KMS-11 (cell line): ENCODE measurements around the gene MKX.

Experiments
- H2AFZ ChIP-seq: fragments of 200-600 bp; sonication (generic); 2 replicates; pipeline ENCODE4 v1.6.1; 2016; ENCODE audit warnings: antibody characterized with exemption, mixed run types, low read depth
- H3K27ac ChIP-seq: fragments of 200-600 bp; sonication (generic); 2 replicates; pipeline ENCODE4 v1.6.1; 2016; ENCODE audit warnings: mild to moderate bottlenecking, mixed run types
- H3K27me3 ChIP-seq: fragments of 200-600 bp; sonication (generic); 2 replicates; pipeline ENCODE4 v1.6.1; 2017; ENCODE audit warnings: mild to moderate bottlenecking, low read depth, mixed run types, moderate library complexity; ENCODE audit not compliant: insufficient read depth
- H3K36me3 ChIP-seq: fragments of 200-600 bp; sonication (generic); 2 replicates; pipeline ENCODE4 v1.6.1; 2017; ENCODE audit warnings: mild to moderate bottlenecking, mixed run types; ENCODE audit not compliant: insufficient read depth
- H3K4me1 ChIP-seq: fragments of 200-600 bp; sonication (generic); 2 replicates; pipeline ENCODE4 v1.6.1; 2016; ENCODE audit warnings: mild to moderate bottlenecking, low read depth, mixed run types; ENCODE audit not compliant: poor library complexity, severe bottlenecking
- H3K4me2 ChIP-seq: fragments of 200-600 bp; sonication (generic); 2 replicates; pipeline ENCODE4 v1.7.0; 2016; ENCODE audit warnings: mild to moderate bottlenecking, mixed run types
- H3K4me3 ChIP-seq: fragments of 200-600 bp; sonication (generic); IDR thresholded peaks from 2 replicates; pipeline ENCODE4 v1.6.1; 2017; ENCODE audit warnings: low read depth, low read length, mixed read lengths; ENCODE audit not compliant: insufficient read depth
- H3K79me2 ChIP-seq: fragments of 200-600 bp; sonication (generic); 2 replicates; pipeline ENCODE4 v1.6.1; 2016; ENCODE audit warnings: low read depth, mixed run types; ENCODE audit not compliant: insufficient read depth
- H3K9ac ChIP-seq: fragments of 200-600 bp; sonication (generic); 2 replicates; pipeline ENCODE4 v1.6.1; 2016; ENCODE audit warnings: mild to moderate bottlenecking, mixed run types
- H4K20me1 ChIP-seq: fragments of 200-600 bp; sonication (generic); 2 replicates; pipeline ENCODE4 v1.6.1; 2016; ENCODE audit warnings: mild to moderate bottlenecking, mixed run types; ENCODE audit not compliant: insufficient read depth
- CTCF ChIP-seq: fragments of 200-600 bp; sonication (generic); conservative IDR thresholded peaks from 2 replicates; pipeline ENCODE4 v1.6.1; 2017; ENCODE audit warnings: low read depth, mild to moderate bottlenecking, antibody characterized with exemption, low read length, moderate library complexity, mixed read lengths

The MKX gene

GRCh38 chr10:27724287-27724686 lies 21.3 kb downstream of the MKX start:
- no peak overlapping the region for H3K4me2 ChIP-seq
- H3K4me3 ChIP-seq: no peak overlapping the region
- H3K4me1 ChIP-seq: no peaks in the 10 kb centered on the region
- no peak overlapping the region for H3K27ac ChIP-seq
- H4K20me1 ChIP-seq: no peaks in the 10 kb centered on the region
- H3K79me2 ChIP-seq: no peaks in the 10 kb centered on the region
- no peak for TF ChIP-seq CTCF
- H3K27me3 ChIP-seq: no peaks in the 10 kb centered on the region
- no peak overlapping the region for H2AFZ ChIP-seq
- H3K36me3 ChIP-seq: no peaks in the 10 kb centered on the region
- H3K9ac ChIP-seq: no peak overlapping the region

DNA sequence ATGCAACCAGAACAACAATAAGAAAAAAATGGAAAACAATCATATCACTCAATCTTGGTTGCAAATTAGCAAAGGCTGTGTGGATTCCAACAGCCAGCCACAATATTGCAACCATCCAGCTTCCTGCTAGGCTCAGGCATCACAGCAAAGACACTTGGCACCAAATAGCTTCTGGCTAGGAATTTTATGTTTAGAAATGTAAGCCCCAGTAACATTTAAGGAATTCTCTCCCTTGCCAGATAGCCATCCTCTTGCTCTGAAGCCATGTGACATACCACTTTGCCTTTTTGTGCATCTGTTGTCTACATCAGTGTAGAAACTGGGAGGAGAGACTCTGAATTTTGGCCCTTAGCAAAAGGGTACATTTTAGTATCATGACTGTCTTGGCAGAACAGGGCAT lies 22.2 kb downstream of the MKX start:
- H2AFZ ChIP-seq: no peak overlapping the region
- H3K4me2 ChIP-seq: no peak overlapping the region

GRCh38 chr10:27720529-27720928 lies 25.1 kb downstream of the MKX start:
- H3K4me3 ChIP-seq: no peak overlapping the region
- H3K9ac ChIP-seq: no peak overlapping the region
- H2AFZ ChIP-seq: no peak overlapping the region
- H3K27ac ChIP-seq: no peak overlapping the region
- H3K27me3 ChIP-seq: no peaks in the 10 kb centered on the region
- no peak for TF ChIP-seq CTCF
- no peaks in the 10 kb centered on the region for H3K4me1 ChIP-seq
- H4K20me1 ChIP-seq: no peaks in the 10 kb centered on the region
- no peaks in the 10 kb centered on the region for H3K36me3 ChIP-seq
- no peaks in the 10 kb centered on the region for H3K79me2 ChIP-seq
- H3K4me2 ChIP-seq: no peak overlapping the region

More for the DNA sequence above, 22.2 kb downstream of the MKX start:
- Histone ChIP-seq H3K4me3 (no peak overlapping the region), H3K36me3 (no peaks in the 10 kb centered on the region), H3K9ac (no peak overlapping the region), H3K79me2 (no peaks in the 10 kb centered on the region), H3K4me1 (no peaks in the 10 kb centered on the region), H4K20me1 (no peaks in the 10 kb centered on the region), H3K27ac (no peak overlapping the region), H3K27me3 (no peaks in the 10 kb centered on the region)
- no peak for TF ChIP-seq CTCF

- no peak overlapping the region for H3K9ac ChIP-seq
- H3K27ac ChIP-seq: no peak overlapping the region
- H4K20me1 ChIP-seq: no peaks in the 10 kb centered on the region
- H3K27me3 ChIP-seq: no peaks in the 10 kb centered on the region
- no peak overlapping the region for H2AFZ ChIP-seq
- H3K4me3 ChIP-seq: no peak overlapping the region
- H3K79me2 ChIP-seq: no peaks in the 10 kb centered on the region
- no peaks in the 10 kb centered on the region for H3K36me3 ChIP-seq
- H3K4me1 ChIP-seq: no peaks in the 10 kb centered on the region
- TF ChIP-seq CTCF: no peak
- no peak overlapping the region for H3K4me2 ChIP-seq
Measured at GRCh38 chr10:27719052-27719451, 26.6 kb downstream of the MKX start.

DNA sequence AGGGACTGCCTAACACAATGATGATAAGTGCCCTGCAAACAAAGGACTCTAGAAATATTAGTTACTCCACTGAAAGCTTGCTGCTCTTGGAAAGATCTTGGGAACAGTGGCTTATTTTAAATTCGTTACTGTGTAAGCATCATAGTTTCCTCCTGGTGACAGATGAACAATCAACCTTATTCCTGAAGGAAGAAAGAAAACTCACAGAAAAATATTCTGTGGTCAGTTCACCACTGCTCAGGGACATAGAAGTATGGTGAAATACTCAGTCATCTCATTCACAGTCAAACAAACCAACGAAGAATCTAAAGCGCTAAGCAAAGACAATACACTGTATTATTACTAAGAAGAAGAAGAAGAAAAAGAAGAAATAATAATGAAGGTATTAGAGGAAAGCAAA lies 27.8 kb downstream of the MKX start:
- no peaks in the 10 kb centered on the region for H3K79me2 ChIP-seq
- no peaks in the 10 kb centered on the region for H3K36me3 ChIP-seq
- no peak overlapping the region for H3K4me2 ChIP-seq
- no peaks in the 10 kb centered on the region for H4K20me1 ChIP-seq
- H3K27me3 ChIP-seq: no peaks in the 10 kb centered on the region
- no peak overlapping the region for H2AFZ ChIP-seq
- H3K27ac ChIP-seq: no peak overlapping the region
- H3K4me1 ChIP-seq: no peaks in the 10 kb centered on the region
- H3K9ac ChIP-seq: no peak overlapping the region
- no peak overlapping the region for H3K4me3 ChIP-seq
- TF ChIP-seq CTCF: no peak
